PC-9 (cell line): ENCODE data around the gene RMI2.

Source experiments
- EZH2 ChIP-seq: fragments of 200-600 bp; sonication (generic); IDR thresholded peaks from 2 replicates; pipeline ENCODE4 v1.8.0; 2017; ENCODE audit warnings: antibody characterized with exemption, low read depth
- TF ChIP-seq, protein P1 (sequence below): fragments of 200-600 bp; sonication (generic); conservative IDR thresholded peaks from 2 replicates; pipeline ENCODE4 v1.6.1; 2017; ENCODE audit warnings: mixed run types, antibody characterized with exemption, mild to moderate bottlenecking, moderate library complexity

DNA sequence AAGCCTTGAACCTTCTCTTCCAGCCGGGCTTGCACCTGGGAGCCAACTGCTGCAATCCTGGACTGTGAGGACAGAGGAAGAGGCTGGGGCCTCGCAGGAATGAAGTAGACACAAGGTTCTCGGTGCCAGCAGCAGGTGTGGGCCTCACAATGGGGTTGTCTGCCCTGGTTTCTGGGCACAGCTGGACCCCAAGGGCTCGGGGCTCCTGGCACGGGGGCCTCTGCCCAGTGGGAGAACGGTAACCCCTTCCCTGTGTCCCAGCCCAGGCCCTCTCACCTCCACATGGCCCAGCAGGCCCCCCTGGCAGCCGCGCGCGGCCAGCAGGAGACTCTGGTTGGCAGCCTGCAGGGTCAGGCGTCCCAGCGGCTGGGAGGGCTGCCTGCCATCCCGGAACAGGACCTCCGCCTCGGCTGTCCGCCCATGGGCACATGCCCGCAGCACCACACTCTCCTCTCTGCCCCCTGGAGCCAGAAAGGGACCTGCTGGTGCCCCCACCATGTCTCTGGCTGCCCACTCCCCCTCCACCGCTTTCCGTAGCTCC is 46.9 kb downstream of the RMI2 start:
- TF ChIP-seq, protein P1, sequence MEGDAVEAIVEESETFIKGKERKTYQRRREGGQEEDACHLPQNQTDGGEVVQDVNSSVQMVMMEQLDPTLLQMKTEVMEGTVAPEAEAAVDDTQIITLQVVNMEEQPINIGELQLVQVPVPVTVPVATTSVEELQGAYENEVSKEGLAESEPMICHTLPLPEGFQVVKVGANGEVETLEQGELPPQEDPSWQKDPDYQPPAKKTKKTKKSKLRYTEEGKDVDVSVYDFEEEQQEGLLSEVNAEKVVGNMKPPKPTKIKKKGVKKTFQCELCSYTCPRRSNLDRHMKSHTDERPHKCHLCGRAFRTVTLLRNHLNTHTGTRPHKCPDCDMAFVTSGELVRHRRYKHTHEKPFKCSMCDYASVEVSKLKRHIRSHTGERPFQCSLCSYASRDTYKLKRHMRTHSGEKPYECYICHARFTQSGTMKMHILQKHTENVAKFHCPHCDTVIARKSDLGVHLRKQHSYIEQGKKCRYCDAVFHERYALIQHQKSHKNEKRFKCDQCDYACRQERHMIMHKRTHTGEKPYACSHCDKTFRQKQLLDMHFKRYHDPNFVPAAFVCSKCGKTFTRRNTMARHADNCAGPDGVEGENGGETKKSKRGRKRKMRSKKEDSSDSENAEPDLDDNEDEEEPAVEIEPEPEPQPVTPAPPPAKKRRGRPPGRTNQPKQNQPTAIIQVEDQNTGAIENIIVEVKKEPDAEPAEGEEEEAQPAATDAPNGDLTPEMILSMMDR: no peak
- TF ChIP-seq EZH2: no peak
